GM21786 (cell line): ENCODE data around the gene STAT5A.
A peak's percentile ranks its signal among the peaks of the same experiment; 100 is the strongest.

Experiments used
- ATAC-seq: cut with Tn5 transposase; IDR thresholded peaks from one replicate; pipeline ENCODE4 v1.9.1; 2021; ENCODE audit not compliant: unreplicated experiment

STAT5A gene

GRCh38 chr17:42322382-42323267, 34.3 kb downstream of the STAT5A start:
- ATAC-seq = peak; percentile 64

GRCh38 chr17:42323268-42323773, 35.0 kb downstream of the STAT5A start:
- ATAC-seq = no peak

- no peak for ATAC-seq
These were observed 36.7 kb downstream of the STAT5A start for GRCh38 chr17:42325026-42325425.

DNA sequence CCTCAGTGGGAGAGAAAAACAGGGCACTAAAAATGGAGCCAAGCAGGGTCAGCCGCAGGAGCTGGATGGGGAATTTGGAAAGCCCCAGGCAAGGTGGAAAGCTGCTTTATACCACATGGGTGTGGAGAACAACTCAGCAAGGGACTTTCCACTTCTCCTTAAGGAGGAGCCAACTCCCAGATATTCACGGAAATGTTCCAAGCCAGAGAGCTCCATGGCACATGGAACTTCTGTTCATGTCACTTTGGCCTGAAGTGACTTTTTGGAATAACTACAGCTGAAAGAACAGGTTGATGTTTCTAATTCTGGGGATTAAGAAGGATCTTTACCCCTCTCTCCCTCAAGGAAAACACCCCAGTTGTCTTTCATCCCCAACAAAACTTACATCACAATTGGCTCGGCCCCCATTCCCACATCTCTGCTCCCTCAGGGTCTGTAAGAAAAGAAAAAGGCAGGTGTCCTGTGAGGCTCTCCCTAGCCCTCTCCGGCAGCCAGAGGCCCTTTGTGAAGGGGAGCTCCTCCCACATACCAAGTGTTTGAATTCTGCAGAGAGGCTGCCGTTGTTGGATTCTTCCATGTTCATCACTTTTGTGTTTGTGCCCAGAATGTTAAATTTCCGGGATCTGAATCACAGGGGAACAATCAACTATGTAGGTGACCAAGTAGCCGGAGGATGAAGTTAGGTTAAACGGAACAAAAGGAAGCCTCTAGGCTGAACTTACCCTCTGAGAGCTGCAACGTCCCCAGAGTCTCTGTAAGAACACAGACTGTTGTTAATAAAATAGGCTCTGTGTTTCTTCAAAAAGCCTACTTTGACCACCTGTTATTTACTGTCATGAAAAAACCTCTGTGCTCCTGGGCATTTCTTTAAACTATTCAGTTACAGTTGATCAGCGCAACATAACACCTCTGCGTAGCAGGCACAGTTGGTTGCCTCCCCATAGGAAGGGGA, 41.0 kb downstream of the STAT5A start:
- no peak for ATAC-seq

GRCh38 chr17:42333053-42333452, 44.8 kb downstream of the STAT5A start:
- no peak for ATAC-seq

- no peak for ATAC-seq
These were observed 46.4 kb downstream of the STAT5A start for GRCh38 chr17:42334677-42335076.

- ATAC-seq = peak; percentile 51
These were observed 49.1 kb downstream of the STAT5A start for GRCh38 chr17:42337442-42337841.

- ATAC-seq = no peak
These were observed 50.2 kb downstream of the STAT5A start for GRCh38 chr17:42338427-42338985.

DNA sequence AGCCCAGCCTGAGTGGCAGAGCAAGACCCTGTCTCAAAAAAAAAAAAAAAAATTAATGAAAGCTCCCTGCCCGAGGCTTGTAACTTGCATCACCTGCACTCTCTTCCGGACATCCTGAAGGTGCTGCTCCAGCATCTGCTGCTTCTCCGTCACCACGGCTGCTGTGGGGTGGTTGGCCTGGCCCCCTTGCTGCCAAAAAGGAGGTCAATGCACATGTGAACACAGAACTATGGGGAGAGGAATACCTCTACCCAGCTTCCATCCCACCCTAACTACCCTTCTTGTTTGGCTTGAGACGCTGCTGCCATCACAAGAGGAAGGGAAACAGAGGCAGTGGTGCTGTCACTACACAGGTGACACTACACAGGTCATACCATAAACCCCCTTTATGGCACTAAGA, 50.9 kb downstream of the STAT5A start:
- no peak for ATAC-seq

DNA sequence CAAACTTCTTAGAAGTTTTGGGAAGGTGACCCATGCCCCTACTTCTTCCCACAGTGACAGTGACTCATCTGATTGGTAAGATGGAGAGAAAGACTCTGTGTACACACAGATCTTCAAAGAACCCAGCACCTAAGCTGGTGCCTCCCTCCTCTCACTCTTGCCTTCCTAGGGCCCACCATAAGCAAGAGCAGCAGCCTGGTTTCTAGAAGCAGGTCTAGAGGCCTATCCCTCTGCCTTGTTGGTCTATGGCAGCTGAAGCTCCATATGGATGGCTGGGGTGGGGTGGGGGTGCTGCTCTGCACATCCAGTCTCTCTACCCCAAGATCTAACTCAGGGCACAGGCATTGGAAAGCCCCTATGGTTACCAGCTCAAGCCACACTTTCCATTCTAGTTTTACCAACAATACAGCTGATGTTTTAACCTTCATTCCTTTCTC, 52.4 kb downstream of the STAT5A start:
- no peak for ATAC-seq

DNA sequence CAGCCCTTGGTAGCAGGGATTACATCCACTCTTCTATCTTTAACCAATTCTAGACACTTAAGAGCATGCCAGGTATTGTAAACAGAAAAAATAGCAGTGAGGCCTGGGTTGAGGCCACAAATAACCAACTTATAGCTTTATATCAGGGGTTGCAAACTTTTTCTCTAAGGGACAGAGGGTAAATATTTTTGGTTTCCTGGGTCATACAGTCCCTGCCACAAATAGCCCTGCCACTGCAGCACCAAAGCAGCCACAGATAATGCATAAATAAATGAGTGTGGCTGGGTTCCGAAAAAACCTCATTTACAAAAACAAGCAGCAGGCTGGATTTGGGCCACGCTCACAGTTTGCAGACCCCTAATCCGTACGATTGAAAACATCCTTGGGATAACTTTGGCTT, 53.3 kb downstream of the STAT5A start:
- ATAC-seq = no peak

GRCh38 chr17:42342242-42343008, 54.1 kb downstream of the STAT5A start:
- ATAC-seq = no peak

GRCh38 chr17:42345396-42346073, 57.2 kb downstream of the STAT5A start:
- no peak for ATAC-seq

GRCh38 chr17:42346481-42346880, 58.2 kb downstream of the STAT5A start:
- ATAC-seq = no peak

DNA sequence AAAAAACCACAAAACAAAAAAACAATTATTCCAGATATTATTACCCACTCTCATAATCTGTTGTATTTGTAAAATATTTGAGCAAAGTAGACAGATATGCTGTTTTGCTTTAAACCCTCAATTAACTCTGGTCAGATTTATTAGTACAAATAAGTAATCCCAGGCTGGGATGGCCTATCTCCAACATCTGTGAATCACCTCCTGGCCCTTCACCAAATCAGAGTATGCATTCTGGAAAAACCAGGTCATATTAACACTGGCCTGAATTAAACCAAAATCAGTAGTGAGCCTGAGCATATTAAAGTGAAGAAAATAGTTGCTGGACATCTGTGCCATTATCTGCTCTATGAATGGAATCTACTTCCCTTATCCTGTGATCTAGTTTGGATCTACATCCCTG, 58.9 kb downstream of the STAT5A start:
- no peak for ATAC-seq

- no peak for ATAC-seq
These were observed 59.3 kb downstream of the STAT5A start for GRCh38 chr17:42347606-42348005.

- ATAC-seq = no peak
These were observed 59.8 kb downstream of the STAT5A start for GRCh38 chr17:42348104-42348503.

- no peak for ATAC-seq
These were observed 66.9 kb downstream of the STAT5A start for GRCh38 chr17:42354956-42355843.

- no peak for ATAC-seq
These were observed 70.1 kb downstream of the STAT5A start for GRCh38 chr17:42358434-42358833.
